ENCODE measurements around the gene KCNN2. TPM values are rescaled to one million over a fixed set of nuclear protein-coding genes. Genes with fewer than 3 reads are reported as not detected.

KCNN2 gene
- total RNA-seq, 1 experiment from 2014 or later: 0.27 TPM

DNA sequence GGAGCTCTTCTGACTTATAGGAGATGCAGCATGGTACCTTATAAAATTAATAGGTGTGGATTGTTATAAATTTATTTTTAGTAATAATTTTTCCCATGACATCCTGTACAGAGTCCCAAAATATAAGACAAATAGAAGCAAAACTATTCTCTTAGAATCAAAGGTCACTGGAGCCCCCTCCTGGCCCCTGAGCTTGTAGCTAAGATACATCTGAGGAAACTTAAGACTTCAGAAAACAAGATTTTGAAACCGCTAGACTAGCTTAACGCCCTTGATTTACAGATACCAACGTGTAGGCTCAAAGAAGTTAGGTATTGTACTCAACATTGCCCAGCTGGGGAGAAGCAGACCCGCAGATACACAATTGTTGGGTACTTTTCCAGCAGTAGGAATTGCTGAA is 45.7 kb upstream of the KCNN2 start:
- intact Hi-C loops (cut with micrococcal nuclease; ENCODE audit: unreplicated experiment): no loop called here
- TF ChIP-seq, protein P1, sequence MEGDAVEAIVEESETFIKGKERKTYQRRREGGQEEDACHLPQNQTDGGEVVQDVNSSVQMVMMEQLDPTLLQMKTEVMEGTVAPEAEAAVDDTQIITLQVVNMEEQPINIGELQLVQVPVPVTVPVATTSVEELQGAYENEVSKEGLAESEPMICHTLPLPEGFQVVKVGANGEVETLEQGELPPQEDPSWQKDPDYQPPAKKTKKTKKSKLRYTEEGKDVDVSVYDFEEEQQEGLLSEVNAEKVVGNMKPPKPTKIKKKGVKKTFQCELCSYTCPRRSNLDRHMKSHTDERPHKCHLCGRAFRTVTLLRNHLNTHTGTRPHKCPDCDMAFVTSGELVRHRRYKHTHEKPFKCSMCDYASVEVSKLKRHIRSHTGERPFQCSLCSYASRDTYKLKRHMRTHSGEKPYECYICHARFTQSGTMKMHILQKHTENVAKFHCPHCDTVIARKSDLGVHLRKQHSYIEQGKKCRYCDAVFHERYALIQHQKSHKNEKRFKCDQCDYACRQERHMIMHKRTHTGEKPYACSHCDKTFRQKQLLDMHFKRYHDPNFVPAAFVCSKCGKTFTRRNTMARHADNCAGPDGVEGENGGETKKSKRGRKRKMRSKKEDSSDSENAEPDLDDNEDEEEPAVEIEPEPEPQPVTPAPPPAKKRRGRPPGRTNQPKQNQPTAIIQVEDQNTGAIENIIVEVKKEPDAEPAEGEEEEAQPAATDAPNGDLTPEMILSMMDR (IDR thresholded peaks at IDR 0.05; ENCODE audit: insufficient read depth in 1 of 2, low read depth in 1 of 2, low read length in 1 of 2, severe bottlenecking in 1 of 2, unreplicated experiment in 1 of 2): no peak
- Mint-ChIP-seq H3K4me3 (ENCODE audit: unreplicated experiment) (no peak overlapping the region), H3K4me1 (ENCODE audit: low read depth, unreplicated experiment) (no peaks in the 10 kb centered on the region), H3K36me3 (ENCODE audit: insufficient read depth, unreplicated experiment) (no peaks in the 10 kb centered on the region), H3K27ac (ENCODE audit: unreplicated experiment) (no peak overlapping the region), H3K27me3 (ENCODE audit: insufficient read depth, unreplicated experiment) (no peaks in the 10 kb centered on the region), H3K9me3 (ENCODE audit: unreplicated experiment) (no peaks in the 10 kb centered on the region)
- no peak overlapping the region for H3K4me3 ChIP-seq (ENCODE audit: low read depth, low read length)
- H3K27me3 ChIP-seq (replicated peaks; ENCODE audit: control insufficient read depth, insufficient read depth, low read length): no peaks in the 10 kb centered on the region
- no peak for DNase-seq
- no peaks in the 10 kb centered on the region for H3K4me1 ChIP-seq
- H3K9me3 ChIP-seq: no peaks in the 10 kb centered on the region
- ChIA-PET POLR2A (no interaction called here), CTCF (no interaction called here)
- no peaks in the 10 kb centered on the region for H3K36me3 ChIP-seq (ENCODE audit: control insufficient read depth, insufficient read depth, low read length)
- no TSS peak for BruUV-seq (replicated peaks)

DNA sequence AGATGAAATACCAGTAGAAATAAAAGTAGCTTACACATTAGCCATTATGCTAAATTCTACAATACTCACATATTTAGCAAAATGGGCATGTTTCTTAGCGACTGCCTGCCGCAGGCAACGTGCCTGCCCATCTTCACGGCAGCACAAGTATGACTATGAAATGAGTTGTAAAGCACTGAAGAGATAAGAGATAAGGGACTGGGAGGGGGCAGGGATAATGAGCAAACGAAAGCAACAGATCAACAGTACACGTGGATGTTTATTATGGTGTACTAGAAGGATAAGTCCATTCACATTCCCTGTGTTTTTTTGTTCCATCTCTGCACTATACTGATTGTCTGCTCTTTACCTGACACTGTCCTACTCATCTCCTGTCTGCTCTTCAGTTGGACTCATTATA is 44.1 kb upstream of the KCNN2 start:
- no peak for DNase-seq
- no peaks in the 10 kb centered on the region for H3K4me1 ChIP-seq

DNA sequence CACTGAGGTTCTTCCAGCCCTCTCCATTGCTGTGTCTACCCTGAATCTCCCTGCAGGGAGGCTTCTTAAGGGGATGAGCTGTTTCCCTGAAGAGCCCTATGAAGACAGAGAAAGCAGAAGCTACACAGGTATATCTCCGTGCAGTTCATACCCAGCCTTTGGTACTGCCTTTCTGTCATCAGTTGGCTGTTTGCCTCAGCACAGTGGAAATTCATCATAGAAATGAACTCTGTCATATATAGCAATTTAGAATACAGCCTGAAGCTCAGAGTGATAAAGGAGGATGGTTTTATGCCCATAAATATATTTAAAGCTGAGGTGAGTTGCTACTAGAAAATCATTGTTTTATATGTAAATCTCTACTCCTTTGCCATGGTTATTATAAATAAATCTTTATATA is 42.6 kb upstream of the KCNN2 start:
- H3K4me3 Mint-ChIP-seq (ENCODE audit: unreplicated experiment): no peak overlapping the region
- H3K27ac Mint-ChIP-seq (ENCODE audit: unreplicated experiment): no peak overlapping the region
- ChIA-PET POLR2A (no interaction called here), CTCF (no interaction called here)
- no peaks in the 10 kb centered on the region for H3K27me3 ChIP-seq (replicated peaks; ENCODE audit: control insufficient read depth, insufficient read depth, low read length)
- H3K4me3 ChIP-seq (ENCODE audit: low read depth, low read length): no peak overlapping the region
- no peak for DNase-seq
- H3K9me3 Mint-ChIP-seq (ENCODE audit: unreplicated experiment): no peaks in the 10 kb centered on the region
- H3K9me3 ChIP-seq: no peaks in the 10 kb centered on the region
- no peaks in the 10 kb centered on the region for H3K36me3 Mint-ChIP-seq (ENCODE audit: insufficient read depth, unreplicated experiment)
- TF ChIP-seq, protein P1 (IDR thresholded peaks at IDR 0.05; ENCODE audit: insufficient read depth in 1 of 2, low read depth in 1 of 2, low read length in 1 of 2, severe bottlenecking in 1 of 2, unreplicated experiment in 1 of 2): no peak
- intact Hi-C loops (cut with micrococcal nuclease; ENCODE audit: unreplicated experiment): no loop called here
- BruUV-seq (replicated peaks): no TSS peak
- no peaks in the 10 kb centered on the region for H3K4me1 ChIP-seq
- no peaks in the 10 kb centered on the region for H3K27me3 Mint-ChIP-seq (ENCODE audit: insufficient read depth, unreplicated experiment)
- H3K36me3 ChIP-seq (ENCODE audit: control insufficient read depth, insufficient read depth, low read length): no peaks in the 10 kb centered on the region
- no peaks in the 10 kb centered on the region for H3K4me1 Mint-ChIP-seq (ENCODE audit: low read depth, unreplicated experiment)

More for the DNA sequence above, 44.1 kb upstream of the KCNN2 start:
- H3K27me3 ChIP-seq (replicated peaks; ENCODE audit: control insufficient read depth, insufficient read depth, low read length): no peaks in the 10 kb centered on the region
- Mint-ChIP-seq H3K27ac (ENCODE audit: unreplicated experiment) (no peak overlapping the region), H3K27me3 (ENCODE audit: insufficient read depth, unreplicated experiment) (no peaks in the 10 kb centered on the region), H3K36me3 (ENCODE audit: insufficient read depth, unreplicated experiment) (no peaks in the 10 kb centered on the region), H3K4me1 (ENCODE audit: low read depth, unreplicated experiment) (no peaks in the 10 kb centered on the region), H3K4me3 (ENCODE audit: unreplicated experiment) (no peak overlapping the region), H3K9me3 (ENCODE audit: unreplicated experiment) (no peaks in the 10 kb centered on the region)
- H3K9me3 ChIP-seq: no peaks in the 10 kb centered on the region
- H3K4me3 ChIP-seq (ENCODE audit: low read depth, low read length): no peak overlapping the region
- H3K36me3 ChIP-seq (ENCODE audit: control insufficient read depth, insufficient read depth, low read length): no peaks in the 10 kb centered on the region
- POLR2A ChIA-PET: no interaction called here
- CTCF ChIA-PET: no interaction called here
- TF ChIP-seq, protein P1 (IDR thresholded peaks at IDR 0.05; ENCODE audit: insufficient read depth in 1 of 2, low read depth in 1 of 2, low read length in 1 of 2, severe bottlenecking in 1 of 2, unreplicated experiment in 1 of 2): no peak
- intact Hi-C loops (cut with micrococcal nuclease; ENCODE audit: unreplicated experiment): no loop called here
- BruUV-seq (replicated peaks): no TSS peak

All from Caco-2 (cell line).